IPS DF 4.7 (cell line): Measurements from ENCODE around the gene POLR1A.
"Not testable (repeated sequence)": the region's sequence is repeated elsewhere in the genome, so short reads cannot be mapped to it uniquely, and the experiment has no call there.

ENCODE experiments used
- DNase-seq: peaks from one replicate; pipeline ENCODE4 v3.0.0-alpha.2; 2013; ENCODE audit warnings: low spot score; ENCODE audit errors: extremely low read depth

Gene POLR1A

DNA sequence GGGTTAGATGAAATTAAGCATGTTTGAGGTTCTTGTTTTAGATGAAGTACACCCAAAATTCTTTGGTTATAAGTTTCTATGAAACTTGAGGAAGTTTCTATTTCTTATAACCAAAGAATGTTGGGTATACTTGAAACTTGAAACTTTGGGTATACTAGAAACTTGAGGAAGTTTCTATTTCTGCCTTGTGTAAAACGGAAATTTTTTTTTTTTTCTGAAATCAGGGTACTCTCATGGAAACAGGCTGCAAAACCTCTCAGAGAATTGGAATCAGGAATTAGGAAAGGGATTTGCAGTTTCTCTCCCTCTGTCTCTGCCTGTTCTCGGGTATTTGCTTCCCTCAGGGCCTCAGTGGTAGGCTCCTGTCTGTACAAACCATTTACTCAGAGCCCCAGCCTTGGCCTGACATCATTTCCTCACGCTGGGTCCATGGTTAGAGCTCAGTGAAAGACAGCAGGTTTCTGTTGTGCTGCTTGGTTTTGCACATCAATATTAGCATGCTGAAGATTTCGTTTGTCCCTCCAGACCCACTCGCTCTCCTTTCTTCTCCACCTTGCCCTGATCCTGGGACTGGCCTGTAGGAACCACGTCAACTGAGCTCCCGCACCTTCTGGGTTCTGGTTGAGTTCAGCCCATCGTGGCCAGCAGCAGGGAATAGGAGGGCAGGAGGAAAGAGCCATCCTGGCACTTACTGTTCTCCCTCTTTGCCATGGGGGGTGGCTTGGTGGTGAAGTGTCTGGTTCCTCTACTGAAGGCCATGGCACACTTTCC lies 106.4 kb downstream of the POLR1A start:
- DNase-seq = no peak

- DNase-seq = no peak
Observed at GRCh38 chr2:85998071-85998991, 107.4 kb downstream of the POLR1A start.

DNA sequence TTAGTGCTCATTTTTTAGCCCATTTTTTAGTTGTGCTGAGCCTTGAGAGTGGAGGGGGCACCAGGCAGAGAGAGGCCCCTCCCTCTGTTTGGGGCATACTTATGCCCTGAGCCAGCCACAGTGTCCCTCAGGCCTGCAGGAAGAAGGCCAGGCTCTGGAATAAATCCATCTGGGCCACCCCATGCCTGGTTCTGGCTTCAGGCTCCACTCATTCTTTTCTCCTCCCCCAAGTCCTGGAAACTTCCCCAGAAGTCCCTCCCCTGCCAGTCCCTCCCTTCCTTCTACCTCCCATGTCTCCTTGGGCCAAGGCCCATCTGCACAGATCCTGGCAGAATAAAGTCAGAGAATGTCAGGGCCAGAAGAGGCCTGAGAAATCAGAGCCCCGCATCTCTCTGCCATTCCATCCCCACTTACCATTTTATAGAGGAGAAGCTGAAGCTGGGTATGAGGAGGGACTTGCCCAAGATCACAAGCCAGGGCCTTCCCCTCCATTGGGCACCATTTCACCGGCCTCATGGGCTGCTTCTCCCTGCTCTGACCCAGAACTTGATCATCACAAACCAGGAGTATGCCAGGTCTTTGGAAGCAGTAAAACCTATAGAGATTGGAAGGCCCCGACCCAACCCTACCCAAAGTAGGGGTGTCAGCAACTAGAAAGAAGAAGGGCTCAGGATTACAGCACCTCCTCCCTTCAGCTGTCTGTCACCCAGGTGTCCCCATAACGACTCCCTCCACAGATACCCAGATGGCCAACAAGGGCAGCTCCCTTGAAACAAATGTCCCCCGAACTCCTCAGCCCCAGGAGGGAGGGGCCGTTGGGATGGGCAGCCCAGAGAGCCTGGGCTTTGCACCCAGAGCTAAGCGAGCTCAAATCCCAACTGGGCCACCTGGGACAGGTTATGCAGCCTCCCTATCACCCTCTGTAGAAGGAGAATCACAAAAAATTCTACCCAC lies 108.4 kb downstream of the POLR1A start:
- no peak for DNase-seq

DNA sequence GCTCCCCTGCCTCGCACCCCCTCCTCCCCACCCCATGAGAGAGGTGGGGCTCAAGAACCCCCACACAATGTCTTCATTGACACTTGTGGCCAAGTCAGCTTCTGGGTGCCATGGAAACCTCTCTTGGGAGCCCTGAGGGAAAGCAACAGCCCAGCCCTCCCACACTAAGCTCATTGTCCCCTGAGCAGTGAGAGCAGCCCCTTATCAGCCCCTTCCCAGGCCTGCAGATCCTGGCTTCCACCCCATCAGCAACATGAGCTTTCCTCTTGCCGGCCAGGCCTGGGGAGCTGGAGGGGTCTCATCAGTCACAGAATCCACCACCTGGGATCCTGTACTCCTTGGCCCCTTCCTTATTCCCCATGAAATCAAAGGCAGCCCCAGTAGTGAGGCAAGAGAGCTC lies 109.1 kb downstream of the POLR1A start:
- no peak for DNase-seq

- DNase-seq = no peak
Observed at GRCh38 chr2:85995648-85996529, 109.8 kb downstream of the POLR1A start.

- no peak for DNase-seq
Observed at GRCh38 chr2:85994897-85995647, 110.6 kb downstream of the POLR1A start.

- no peak for DNase-seq
Observed at GRCh38 chr2:85994421-85994777, 111.3 kb downstream of the POLR1A start.

DNA sequence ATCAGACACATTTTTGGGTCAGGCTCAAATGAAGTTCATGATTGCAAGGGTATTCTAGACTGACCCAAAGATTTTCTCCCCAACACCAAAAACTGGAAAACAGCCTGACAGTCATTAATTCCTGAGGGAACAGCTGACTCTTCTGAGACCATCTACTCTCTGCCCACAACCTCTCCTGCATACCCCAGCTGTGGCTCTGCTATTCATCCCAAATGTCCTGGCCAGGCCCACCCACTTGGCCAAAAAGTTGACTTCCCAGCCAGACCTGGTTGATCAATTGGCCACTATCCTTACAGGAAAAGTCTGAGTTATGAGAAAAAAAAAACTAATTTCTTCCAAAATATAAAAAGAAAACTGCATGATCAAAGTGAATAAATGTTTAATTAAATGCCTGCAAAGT lies 113.1 kb downstream of the POLR1A start:
- DNase-seq = no peak

DNA sequence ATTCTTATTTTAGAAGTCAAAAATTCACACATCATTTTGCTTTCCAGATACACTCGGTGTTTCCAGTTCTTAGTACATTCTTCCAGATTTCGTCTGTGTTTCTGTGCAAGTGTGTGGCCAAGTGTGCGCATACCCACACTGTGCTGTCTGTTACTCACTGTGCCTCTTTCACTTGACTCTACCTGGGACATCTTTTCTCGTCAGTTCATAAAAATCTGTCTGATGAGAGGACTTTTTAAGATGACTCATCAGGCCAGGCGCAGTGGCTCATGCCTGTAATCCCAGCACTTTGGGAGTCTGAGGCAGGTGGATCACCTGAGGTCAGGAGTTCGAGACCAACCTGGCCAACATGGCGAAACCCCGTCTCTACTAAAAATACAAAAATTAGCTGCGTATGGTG lies 113.6 kb downstream of the POLR1A start:
- not testable (repeated sequence) for DNase-seq

DNA sequence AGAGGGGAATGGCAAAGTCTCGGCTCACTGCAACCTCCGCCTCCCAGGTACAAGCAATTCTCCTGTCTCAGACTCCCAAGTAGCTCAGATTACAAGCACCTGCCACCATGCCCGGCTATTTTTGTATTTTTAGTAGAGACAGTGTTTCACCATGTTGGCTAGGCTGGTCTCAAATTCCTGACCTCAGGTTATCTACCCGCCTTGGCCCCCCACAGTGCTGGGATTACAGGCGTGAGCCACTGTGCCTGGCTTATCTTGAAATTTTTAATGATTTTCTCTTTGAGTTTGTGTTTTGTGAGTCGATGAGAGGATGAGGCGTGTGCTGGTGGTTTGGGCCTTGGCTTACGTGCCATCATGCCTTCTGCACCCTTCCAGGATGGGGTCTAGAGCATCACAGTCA lies 115.6 kb downstream of the POLR1A start:
- no peak for DNase-seq

- no peak for DNase-seq
Observed at GRCh38 chr2:85989288-85989865, 116.3 kb downstream of the POLR1A start.

DNA sequence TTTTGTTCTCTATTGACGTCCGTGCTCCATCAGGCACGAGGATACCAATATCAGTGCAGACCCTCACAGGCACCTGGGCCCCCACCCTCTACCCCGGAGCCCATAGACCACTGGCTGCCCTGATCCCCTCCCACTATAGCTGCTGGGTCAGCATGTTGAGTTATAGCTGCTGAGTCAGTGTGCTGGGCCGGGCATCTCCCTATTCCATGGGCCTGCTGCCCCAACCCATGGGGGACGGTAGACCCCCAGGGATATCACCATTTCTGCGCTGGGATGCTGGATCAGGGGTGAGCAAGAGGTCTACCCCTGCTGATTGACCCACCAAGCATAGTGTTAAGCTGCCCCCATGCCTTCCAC lies 116.8 kb downstream of the POLR1A start:
- DNase-seq = no peak

DNA sequence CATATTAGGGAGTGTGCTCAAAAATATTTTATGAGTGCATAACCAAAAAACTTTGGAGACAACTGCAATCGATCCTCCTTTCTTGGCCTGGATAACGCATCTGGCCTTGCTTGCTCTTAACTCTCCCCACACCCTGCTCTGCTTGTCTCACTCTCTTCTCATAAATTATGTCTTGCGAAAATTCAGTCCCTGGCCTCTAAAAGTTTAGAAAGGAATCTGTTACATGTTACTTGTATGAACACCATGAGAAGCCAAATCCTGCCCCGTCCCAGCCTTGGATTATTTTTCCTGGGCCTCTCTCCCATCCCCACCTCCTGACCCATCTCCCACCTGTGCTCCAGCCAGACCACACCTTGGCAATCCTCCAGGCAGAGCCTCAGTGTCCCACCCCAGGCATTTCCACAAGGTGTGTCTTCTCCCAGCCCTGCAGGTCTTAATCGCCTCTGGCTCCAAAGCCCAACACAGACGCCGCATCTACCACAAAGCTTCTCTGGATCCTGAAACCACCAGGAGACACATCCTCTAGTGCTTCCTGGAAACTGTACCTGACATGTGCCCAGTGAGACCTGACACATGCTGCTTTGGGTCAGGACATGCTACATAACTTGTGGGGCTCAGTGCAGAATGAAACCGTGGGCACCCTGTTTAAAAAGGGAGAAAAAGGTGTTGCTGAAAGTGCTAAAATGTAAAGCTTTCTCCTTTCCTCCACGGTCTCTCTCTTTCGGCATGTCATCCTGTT lies 117.3 kb downstream of the POLR1A start:
- no peak for DNase-seq

DNA sequence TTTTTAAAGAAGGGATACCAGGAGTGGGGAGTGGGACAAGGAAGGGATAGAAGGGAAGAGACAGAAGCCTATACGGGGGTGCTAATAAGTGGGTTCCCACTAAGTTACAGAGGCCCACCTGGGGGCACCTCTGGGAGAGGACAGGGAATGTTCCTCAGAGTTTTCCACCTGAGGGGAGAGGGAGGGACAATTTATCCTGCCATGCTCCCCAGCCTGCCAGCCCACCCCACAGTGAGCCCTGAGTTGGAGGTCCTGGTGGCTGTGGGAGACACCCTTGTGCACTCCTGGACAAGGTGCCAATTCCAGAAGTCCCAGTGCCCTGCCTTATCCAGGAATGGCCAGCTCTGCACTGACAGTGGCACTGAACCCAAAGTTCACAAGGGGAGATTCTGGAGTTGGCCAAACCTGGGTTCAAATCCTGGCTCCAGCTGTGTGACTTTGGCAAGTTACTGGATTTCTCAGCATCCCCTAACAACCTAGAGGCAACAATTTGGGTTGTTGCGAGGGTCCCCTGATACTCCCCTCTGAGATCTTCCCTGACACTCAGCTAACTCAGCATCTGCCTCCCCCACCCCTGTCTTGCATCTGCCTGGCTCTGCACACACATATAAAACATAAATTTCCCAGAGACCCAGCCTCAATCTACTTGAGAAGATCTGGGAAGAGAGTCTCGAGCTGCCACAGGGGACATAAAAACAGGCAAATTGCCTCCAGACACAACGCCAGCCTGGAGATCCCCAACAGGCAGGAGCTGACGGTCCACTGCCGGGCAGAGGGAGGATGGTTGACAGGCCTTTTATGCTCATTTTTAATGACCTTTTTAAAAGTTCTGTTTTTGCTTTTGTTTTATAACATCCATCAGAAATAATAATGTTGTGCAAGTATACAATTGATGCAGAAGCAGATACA lies 118.2 kb downstream of the POLR1A start:
- no peak for DNase-seq

- DNase-seq = no peak
Observed at GRCh38 chr2:85986121-85986520, 119.6 kb downstream of the POLR1A start.

DNA sequence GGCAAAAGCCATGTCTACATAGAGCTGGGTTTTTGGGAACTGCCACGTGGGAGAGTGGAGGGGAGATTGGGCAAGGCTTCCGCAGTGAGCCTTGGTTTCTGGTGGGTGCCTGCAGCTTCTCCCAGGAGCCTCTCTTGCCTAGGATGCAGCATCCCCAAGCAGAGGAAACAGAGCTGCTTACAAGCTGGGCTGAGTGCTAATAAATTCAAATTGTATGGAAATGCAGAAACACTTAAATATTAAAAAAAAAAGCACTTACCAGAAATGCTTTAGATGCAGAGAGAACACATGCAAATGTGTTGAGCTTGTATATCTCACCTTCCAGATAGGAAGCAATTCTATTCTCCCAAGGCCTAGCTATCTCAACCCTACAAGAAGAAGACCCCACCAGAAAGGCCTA lies 120.9 kb downstream of the POLR1A start:
- no peak for DNase-seq

DNA sequence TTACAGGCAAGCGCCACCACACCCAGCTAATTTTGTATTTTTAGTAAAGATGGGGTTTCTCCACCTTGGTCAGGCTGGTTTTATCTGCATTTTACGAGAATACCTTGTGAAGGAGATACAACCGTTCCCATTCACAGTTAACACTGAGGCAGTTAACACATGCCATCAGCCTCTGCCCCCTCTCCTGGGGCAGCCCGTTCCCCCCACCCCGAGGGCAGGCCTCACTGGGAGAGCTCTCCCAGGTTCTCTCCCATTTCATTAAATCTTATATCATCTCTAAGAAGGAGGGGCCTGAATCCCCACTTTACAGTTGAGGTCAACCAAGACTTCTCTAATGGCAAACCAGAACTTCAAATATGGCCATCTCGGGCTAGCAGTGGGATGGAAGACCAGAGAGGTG lies 121.9 kb downstream of the POLR1A start:
- DNase-seq = no peak
